Muscle of leg (tissue), 11 donors: ENCODE measurements around the gene SPINK14. TPM values are rescaled to one million over a fixed set of nuclear protein-coding genes. Genes with fewer than 3 reads are reported as not detected.

Experiments used
- DNase-seq: peaks from one replicate; pipeline ENCODE4 v3.0.0; 2013
- H3K27ac ChIP-seq: one replicate; pipeline ENCODE4 v1.5.1; 2013; ENCODE audit warnings: mild to moderate bottlenecking, low read length, control low read depth
- H3K27me3 ChIP-seq: one replicate; pipeline ENCODE4 v1.6.1; 2013; ENCODE audit warnings: low read length; ENCODE audit not compliant: control insufficient read depth, insufficient read depth
- H3K36me3 ChIP-seq: one replicate; pipeline ENCODE4 v1.6.1; 2013; ENCODE audit warnings: low read length; ENCODE audit not compliant: control insufficient read depth, insufficient read depth
- H3K4me1 ChIP-seq: one replicate; pipeline ENCODE4 v1.6.1; 2013; ENCODE audit warnings: low read length; ENCODE audit not compliant: control insufficient read depth, insufficient read depth
- H3K4me3 ChIP-seq: one replicate; pipeline ENCODE4 v1.5.1; 2013; ENCODE audit warnings: low read length, control low read depth
- H3K9me3 ChIP-seq: replicated peaks from 2 replicates; pipeline ENCODE4 v1.6.1; 2013; ENCODE audit warnings: low read depth, low read length; ENCODE audit not compliant: control insufficient read depth
- WGBS: methylation state at CpG from one replicate; pipeline ENCODE4 v1.1.5; 2013; ENCODE audit warnings: missing lambda C conversion rate; ENCODE audit not compliant: insufficient coverage; 5-methylcytosine and 5-hydroxymethylcytosine counted together
- polyA plus RNA-seq, 8 donors: library from polyadenylated mRNA; unstranded; fragments of 120-200 nt; gene quantifications; one replicate each; pipeline versions ENCODE4 v1.2.1 to v1.2.3, GENCODE V29; 2013; ENCODE audit warnings: inconsistent platforms in 1 of 8, low replicate concordance in 1 of 8; ENCODE audit not compliant: insufficient read length in 8 of 8, insufficient read depth in 1 of 8
- total RNA-seq: library from RNA; stranded (reverse); fragments of 120-200 nt; gene quantifications from one replicate; pipeline ENCODE4 v1.2.4, GENCODE V29; 2013

Gene SPINK14
- total and polyA plus RNA-seq, 9 donors: not detected

- H3K4me1 ChIP-seq: no peaks in the 10 kb centered on the region
- WGBS: 60% methylated on average over 2 of the region's 6 CpGs
These were observed 53.2 kb downstream of the SPINK14 start for GRCh38 chr5:148221508-148221907.

DNA sequence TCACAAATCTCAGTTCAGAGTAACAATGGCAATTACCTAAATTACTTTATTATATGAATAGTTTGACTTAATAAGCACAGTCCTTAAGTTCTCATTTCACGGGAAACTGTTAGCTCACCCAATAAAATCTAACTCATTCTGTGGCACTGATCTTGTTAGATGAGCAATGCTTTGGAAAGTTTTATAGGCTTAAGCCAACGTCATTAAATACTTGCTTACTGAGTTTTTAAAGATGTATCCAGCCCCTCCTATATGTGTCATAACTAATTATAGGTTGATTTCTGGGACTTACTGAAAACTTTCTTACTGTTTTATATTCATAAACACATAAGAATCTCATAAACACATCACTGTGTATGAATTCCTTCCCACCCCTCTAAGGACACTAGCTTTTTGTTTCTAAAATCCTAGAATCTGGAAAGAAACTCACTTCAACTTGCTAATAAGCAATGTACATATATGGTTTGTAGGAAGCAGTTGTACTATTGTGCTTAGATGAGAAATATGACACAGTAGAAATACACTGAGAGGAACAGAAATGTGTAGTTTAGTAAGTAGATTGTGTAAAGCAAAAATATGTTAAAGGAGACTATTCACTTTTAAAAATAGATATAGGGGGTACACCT is 55.9 kb downstream of the SPINK14 start:
- no peaks in the 10 kb centered on the region for H3K4me1 ChIP-seq
- H3K27ac ChIP-seq: no peak overlapping the region
- no CpG with 5 or more reads among the region's 2 CpGs for WGBS
- DNase-seq: no peak
- no peaks in the 10 kb centered on the region for H3K9me3 ChIP-seq
- no peak overlapping the region for H3K4me3 ChIP-seq
- no peaks in the 10 kb centered on the region for H3K36me3 ChIP-seq
- H3K27me3 ChIP-seq: no peaks in the 10 kb centered on the region

More at GRCh38 chr5:148221508-148221907, 53.2 kb downstream of the SPINK14 start:
- Histone ChIP-seq H3K36me3 (no peaks in the 10 kb centered on the region), H3K27ac (no peak overlapping the region), H3K27me3 (no peaks in the 10 kb centered on the region), H3K9me3 (no peaks in the 10 kb centered on the region), H3K4me3 (no peak overlapping the region)
- no peak for DNase-seq

Other genes starting within 250 kb of the SPINK14 start
- gene SPINK5, start 104.6 kb upstream of the SPINK14 start, total RNA-seq: 0.27 TPM
- gene SPINK5, start 104.6 kb upstream of the SPINK14 start, polyA plus RNA-seq: under 1 TPM in 7 of 8 donors, not detected in 1; 0.11 to 0.45 (median 0.22) TPM
- not detected for gene SPINK6, start 34.5 kb downstream of the SPINK14 start, total RNA-seq
- not detected for gene SPINK6, start 34.5 kb downstream of the SPINK14 start, polyA plus RNA-seq
- not detected for gene MARCOL, start 70.0 kb downstream of the SPINK14 start, total RNA-seq
- gene MARCOL, start 70.0 kb downstream of the SPINK14 start, polyA plus RNA-seq: not detected
- not detected for gene SPINK13, start 100.2 kb downstream of the SPINK14 start, total RNA-seq
- under 1 TPM in 4 of 8 donors, not detected in 4; 0.24 to 0.48 (median 0.42) TPM for gene SPINK13, start 100.2 kb downstream of the SPINK14 start, polyA plus RNA-seq
- not detected for gene SPINK7, start 143.9 kb downstream of the SPINK14 start, total RNA-seq
- under 1 TPM in 4 of 8 donors, not detected in 4; 0.11 to 0.74 (median 0.19) TPM for gene SPINK7, start 143.9 kb downstream of the SPINK14 start, polyA plus RNA-seq
- not detected for gene SPINK9, start 167.0 kb downstream of the SPINK14 start, total RNA-seq
- under 1 TPM in 1 of 8 donors, not detected in 7; 0.18 TPM for gene SPINK9, start 167.0 kb downstream of the SPINK14 start, polyA plus RNA-seq
- 30.8 TPM for gene FBXO38, start 215.4 kb downstream of the SPINK14 start, total RNA-seq
- 10 to 100 TPM; 21.0 to 28.6 (median 24.2) TPM for gene FBXO38, start 215.4 kb downstream of the SPINK14 start, polyA plus RNA-seq